ENCODE measurements around the gene CRELD2.

DNA sequence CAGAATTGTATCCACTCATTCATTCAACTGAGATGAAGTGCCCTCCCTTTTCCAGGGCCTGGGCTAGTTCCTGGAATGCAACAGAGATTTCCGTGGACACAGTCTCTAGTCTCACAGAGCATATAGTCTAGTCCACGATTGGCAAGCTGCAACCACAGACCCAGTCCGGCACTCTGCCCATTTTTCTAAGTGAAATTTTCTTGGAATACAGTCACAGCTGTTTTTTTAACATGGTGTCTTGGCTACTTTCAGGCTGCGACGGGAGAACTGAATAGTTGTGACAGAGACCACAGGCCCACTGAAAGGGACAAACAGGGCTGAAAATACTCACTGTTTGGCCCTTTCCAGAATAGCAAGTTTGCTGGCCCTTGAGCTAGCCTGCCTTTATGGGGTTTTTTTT, 29.4 kb upstream of the CRELD2 start:
- no peak for TF ChIP-seq EZH2 (IDR thresholded peaks at IDR 0.05; ENCODE audit: borderline replicate concordance, low read length)
- TF ChIP-seq, protein P1, sequence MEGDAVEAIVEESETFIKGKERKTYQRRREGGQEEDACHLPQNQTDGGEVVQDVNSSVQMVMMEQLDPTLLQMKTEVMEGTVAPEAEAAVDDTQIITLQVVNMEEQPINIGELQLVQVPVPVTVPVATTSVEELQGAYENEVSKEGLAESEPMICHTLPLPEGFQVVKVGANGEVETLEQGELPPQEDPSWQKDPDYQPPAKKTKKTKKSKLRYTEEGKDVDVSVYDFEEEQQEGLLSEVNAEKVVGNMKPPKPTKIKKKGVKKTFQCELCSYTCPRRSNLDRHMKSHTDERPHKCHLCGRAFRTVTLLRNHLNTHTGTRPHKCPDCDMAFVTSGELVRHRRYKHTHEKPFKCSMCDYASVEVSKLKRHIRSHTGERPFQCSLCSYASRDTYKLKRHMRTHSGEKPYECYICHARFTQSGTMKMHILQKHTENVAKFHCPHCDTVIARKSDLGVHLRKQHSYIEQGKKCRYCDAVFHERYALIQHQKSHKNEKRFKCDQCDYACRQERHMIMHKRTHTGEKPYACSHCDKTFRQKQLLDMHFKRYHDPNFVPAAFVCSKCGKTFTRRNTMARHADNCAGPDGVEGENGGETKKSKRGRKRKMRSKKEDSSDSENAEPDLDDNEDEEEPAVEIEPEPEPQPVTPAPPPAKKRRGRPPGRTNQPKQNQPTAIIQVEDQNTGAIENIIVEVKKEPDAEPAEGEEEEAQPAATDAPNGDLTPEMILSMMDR (IDR thresholded peaks at IDR 0.05; ENCODE audit: low read length): no peak

Data from OCI-LY1 (cell line).